HG03159 (cell line): ENCODE data around the gene HBP1.
"Not testable (repeated sequence)": the region's sequence is repeated elsewhere in the genome, so short reads cannot be mapped to it uniquely, and the experiment has no call there.

Source experiments
- ATAC-seq: cut with Tn5 transposase; IDR thresholded peaks from one replicate; pipeline ENCODE4 v1.9.1; 2021; ENCODE audit warnings: mild to moderate bottlenecking, moderate library complexity; ENCODE audit not compliant: unreplicated experiment

Gene HBP1, protein sequence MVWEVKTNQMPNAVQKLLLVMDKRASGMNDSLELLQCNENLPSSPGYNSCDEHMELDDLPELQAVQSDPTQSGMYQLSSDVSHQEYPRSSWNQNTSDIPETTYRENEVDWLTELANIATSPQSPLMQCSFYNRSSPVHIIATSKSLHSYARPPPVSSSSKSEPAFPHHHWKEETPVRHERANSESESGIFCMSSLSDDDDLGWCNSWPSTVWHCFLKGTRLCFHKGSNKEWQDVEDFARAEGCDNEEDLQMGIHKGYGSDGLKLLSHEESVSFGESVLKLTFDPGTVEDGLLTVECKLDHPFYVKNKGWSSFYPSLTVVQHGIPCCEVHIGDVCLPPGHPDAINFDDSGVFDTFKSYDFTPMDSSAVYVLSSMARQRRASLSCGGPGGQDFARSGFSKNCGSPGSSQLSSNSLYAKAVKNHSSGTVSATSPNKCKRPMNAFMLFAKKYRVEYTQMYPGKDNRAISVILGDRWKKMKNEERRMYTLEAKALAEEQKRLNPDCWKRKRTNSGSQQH

DNA sequence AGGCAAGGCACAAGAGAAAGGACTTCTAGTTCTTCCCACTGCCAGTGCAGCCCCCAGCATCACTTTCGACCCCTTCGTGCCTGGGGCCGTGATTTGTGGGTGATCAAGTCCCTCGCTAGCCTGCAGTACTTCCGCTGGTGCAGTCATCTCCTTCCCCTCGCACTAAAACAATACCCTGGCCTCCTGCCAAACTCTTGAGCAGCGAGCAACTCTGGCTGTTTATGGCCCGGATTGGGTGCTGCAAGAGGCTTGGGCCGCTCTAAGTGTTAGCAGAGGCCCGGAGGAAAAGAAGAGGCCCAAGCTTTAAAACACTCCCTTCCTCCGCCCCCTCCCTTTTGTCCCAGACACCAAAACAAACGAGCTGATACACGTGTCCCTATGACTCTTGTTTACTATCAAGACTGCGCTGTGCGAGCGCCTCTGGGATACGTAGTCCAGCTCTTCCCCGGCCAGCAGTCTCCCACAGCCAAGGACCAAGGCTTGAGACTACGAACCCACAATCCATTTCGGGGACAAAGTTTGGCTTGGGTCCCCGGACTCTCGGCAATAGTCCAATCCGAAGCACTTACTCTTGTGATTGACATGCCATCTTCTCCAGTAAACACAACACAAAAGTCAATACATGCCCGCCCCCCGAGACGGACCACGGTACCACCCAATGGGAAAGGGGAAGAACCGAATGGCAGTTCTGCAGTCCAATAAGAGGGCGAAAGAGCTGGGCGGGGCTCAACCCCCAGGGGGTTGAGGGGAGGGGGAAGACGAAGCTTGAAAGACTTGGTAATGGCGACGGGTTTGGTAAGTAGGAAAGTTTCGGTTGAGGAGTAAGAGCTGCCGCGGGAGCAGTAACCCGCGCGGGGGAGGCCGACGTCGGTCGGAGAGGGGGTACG, at the start of gene HBP1:
TSS of gene HBP1 (plus strand) at position 771 of the 887 bp plus-strand sequence. CDS start 10,891 bp downstream, outside the sequence.
- ATAC-seq = peak; percentile 87

DNA sequence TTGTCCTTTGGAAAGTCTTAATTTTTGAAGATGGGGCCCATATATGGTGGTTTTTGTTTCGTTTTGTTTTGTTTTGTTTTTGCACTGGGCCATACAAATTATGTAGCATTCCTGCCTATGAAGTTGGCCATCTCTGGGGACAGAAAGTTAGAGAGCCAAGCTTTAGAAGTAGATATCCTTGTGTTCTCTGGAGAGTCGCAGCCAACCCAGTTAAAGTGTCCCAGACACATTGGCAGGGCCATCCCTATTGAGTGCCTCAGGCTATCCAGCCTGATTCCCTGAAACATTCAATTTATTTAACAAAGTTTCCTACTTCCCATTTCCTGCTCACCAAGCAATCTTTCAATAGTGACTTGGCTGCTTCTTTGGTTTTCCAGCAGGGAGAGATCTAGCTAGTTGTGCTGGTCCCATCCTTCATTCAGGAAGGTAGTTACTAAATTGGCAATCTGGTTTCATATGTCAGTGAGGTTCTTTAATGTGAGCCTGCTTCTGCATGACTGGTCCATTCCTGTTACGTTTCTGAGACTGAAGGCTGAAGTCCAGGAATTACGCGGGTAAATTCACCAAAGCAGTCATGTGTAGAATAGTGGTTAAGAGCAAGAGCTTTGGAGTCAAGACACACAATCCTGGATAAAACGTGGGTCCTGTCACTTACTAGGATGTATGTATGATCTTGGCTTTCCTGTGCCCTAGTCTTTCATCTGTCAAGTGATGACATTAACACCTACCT, 49.3 kb upstream of the HBP1 start:
- ATAC-seq = no peak

DNA sequence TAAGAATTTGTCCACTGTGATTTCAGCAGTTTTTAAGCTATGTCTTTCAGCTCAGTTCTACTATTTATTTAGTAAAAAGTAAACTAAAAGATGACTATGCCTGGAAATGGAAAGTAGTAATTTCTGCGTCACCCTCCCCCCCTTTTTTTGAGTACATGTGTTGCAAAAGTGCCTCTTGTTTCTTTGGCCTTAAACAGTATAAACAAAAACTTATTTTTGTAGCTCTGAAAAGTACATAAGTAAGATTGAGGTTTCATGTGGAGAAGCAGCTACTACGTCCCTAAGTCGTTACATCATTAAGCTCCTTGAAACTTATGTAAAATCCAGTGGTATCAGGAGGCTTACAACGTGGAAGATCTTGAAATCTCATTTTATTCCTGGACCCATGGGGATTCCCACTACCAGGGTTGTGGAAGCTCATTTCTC, 46.3 kb upstream of the HBP1 start:
- ATAC-seq = no peak

DNA sequence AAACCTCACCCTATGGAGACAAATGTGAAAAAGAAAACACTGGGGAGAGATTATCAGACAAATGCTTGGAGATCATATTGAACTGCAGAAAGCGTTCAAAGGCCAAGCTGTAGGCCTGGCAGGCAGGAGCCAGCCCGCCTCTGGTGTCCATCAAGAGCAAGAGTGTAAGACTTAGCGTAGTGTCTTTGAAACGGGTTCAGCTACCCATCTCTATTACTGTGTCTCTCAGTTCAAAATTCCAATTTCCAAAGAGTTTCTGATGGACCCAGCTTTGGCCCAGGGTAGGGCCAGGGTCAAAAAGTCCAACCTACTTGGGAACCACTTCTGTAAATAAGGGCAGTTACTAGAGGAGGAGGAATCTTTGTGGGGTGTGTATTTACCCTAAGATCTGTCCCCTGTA, 45.4 kb upstream of the HBP1 start:
- ATAC-seq = no peak

DNA sequence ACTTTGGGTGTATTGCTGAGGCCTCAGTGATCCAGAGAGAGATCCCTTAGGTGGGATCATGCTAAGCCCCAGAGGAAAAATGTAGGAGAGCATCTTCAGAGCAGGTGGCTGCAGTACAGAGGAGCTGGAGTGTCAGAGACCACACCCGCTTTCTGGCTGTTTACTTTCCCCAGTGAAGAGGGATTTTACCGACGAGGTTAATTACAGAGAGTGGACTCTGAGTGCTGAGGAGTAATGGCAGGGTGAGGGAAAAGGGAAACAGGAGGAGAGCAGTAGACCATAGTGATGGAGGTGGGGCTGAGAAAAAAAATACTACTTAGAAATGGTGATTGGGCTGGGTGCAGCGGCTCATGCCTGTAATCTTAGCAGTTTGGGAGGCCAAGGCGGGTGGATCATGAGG, 43.3 kb upstream of the HBP1 start:
- no peak for ATAC-seq

DNA sequence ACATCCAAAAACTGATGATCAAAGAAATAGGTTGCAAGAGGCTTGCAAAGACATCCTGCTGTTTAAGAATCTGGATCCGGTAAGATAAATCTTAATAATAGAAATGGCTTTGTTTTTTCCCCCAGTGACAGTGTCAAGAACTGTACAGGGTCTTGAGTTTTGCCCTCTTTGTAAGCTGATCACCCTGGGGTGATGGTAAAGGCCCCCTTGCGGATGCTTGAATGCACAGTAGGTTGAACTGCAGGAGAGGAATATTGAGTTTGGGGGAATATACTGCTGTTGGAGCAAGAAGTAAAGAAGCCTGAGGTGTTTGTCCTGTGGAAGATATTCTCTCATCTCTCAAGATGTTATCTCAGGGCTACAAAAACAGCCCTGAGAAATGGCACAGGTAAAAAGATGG, 40.6 kb upstream of the HBP1 start:
- no peak for ATAC-seq

DNA sequence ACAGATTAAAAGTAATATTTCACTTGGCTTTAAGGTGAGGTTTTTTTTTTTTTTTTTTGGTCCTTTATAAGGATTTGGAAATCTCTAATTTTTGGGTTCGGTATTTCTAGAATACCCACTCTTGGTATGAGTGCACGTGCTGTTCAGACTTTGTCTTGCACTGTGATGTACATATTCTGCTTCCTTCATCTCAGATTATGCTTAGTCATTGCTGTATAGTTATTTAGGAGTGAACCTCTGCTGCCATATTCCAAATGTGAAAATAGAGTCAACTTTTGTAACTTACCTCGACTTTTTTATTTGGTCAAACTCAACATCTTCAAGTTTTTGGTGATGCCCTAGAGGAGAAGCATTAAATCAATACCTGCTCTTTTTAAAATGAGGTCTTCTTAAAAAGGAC, 40.1 kb upstream of the HBP1 start:
- ATAC-seq = no peak

DNA sequence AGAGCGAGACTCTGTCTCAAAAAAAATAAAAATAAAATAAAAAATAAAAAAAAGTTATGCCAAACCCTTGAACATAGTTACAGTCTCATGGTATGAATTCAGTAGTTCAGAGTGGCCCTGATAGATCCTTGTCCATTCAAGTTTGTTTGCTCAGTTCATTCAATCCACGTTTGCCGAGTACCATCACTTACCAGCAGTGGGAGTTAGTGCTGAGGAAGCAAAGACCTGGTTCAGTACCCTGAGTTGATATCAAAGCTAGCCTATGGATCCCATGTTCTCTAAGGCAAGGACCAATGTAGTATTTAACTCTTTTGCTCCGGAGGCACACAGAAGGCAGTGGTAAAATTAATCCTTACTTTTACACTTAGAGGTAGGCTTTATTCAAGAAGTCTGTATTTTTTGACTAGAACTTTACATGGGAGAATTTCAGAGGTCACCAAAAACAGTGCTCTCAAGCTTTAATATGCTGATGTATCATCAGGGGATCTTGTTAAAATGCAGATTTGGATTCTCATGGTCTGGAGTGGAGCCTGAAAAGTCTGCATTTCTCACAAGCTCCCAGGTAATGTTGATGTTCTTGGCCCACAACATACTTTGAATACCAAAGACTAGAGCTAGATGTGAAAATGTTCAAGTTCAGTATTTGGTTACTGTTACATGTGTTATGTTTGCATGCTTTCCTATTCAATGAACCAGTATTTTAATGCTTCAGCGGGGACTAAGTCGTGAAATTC, 38.1 kb upstream of the HBP1 start:
- ATAC-seq = no peak

DNA sequence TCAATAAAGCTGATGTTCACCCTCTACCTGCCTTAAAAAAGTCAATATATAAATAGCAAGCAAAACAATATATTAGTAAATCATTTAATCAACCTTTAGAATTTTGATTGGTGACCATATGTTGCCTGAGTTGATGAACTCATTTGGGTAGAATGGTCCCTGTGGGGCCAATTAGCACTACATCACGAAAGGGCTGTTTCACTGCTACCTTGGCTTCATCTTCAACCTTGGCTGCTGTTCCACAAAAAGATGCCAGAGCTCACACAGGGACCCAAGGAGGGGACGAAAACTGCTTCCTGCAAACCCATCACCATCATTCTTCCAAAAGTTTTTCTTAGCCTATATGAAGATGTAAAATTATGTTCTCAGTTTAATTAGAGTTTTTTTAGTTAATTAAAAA, 35.4 kb upstream of the HBP1 start:
- no peak for ATAC-seq

DNA sequence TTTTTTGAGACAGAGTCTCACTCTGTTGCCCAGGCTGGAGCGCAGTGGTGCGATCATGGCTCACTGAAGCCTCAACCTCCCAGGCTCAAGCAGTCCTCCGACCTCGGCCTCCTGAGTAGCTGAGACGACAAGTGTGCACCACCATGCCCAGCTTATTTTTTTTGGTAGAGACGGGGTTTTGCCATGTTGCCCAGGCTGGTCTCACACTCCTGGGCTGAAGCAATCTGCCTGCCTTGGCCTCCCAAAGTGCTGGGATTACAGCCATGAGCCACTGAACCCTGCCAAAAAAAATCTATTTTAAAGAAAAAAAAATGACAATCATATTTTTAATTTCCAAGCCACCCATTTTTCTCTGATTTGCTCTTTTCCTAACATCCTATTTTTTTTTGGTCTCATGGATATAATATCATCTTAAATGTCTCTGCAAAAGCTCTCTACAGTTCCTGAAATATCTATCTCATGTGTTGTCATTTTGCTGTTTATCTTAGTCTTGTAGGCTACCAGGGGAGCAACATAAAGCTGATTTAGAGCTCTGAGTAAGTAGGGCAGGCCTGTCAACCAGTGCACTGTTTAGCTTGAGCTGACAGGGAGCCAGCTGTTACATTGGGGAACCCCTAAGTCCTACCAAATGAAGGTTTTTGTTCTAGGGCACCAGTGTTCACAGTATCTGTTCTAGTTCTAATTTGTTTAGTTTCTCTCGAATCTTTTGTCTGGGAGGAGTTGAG, 29.9 kb upstream of the HBP1 start:
- ATAC-seq = no peak

DNA sequence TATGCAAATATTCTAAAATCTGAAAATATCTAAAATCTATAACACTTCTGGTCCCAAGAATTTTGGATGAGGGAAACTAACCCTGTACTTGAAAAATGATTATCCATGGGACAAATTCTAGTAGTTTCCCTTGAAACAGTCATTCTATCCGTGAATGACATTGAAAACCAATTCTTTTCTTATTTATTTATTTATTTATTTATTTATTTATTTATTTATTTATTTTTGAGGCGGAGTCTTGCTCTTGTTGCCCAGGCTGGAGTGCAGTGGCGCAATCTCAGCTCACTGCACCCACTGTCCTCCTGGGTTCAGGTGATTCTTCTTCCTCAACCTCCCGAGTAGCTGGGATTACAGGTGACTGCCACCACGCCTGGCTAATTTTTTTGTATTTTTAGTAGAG, 24.9 kb upstream of the HBP1 start:
- ATAC-seq = not testable (repeated sequence)

DNA sequence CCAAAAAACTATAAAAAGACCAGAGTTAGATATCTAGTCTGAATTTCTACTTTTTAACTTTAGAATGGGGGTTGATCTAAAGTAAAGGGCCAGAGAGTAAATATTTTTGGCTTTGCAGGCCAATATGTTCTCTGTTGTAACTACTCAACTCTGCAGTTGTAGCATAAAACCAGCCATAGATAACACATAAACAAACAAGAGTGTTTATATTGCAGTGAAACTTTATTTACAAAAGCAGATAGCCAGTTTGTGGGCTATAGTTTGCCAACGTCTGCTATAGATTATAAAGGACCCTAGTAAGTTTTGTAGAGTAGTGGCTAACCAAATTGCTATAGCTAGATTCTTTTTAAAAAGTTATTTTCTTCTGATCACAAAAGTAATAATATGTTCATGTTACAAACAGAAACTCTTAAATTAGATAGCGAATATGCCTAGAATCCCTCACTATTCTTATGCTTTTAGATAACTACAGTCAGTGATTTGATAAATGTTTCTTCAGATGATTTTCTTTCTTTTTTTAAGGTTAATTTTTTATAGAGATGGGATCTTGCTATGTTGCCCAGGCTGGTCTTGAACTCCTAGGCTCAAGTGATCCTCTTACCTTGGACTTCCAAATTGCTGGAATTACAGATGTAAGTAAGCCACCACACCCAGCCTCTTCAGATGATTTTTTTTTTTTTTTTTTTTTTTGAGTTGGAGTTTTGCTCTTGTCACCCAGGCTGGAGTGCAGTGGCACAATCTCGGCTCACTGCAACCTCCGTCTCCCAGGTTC, 23.6 kb upstream of the HBP1 start:
- no peak for ATAC-seq

DNA sequence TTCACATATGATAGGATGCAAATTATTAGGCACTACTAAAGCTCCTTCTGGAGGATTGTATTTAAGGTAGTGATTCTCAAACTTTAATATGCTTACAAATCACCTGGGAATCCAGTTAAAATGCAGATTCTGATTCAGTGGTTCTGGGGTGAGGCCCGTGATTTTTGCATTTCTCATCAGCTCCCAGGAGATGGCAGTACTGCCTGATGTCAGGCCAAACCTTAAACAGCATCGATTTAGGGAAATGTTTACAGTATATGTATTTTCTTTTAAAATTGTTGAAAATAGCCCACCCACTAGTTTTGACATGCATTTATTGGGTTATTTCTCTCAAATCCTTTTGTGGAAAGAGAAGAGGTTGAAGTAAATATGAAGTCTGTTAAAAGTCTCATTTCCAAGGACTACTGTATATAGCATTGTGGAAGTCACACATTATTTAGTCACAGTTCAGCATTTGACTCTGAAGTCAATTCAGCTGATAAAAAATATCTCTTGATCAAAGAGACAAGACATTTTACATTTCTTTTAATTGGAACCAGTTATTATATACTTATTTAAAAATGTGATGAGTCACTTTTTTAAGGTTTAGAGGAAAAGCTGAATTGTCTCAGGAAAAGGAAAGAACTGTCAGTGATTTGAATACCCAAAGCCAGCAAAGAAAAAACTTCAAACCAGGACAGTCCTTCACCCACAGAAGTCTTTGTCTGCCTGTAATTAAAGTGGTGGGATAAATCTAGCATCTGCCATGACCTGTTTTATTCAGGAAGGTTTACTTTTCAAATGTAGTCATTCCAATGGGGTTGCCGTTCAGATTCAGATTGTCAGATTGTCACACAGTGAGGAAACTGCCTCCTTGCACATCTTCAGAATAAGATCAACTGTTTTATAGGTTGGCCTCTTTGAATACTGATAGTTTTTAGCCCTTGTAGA, 21.1 kb upstream of the HBP1 start:
- ATAC-seq = no peak

DNA sequence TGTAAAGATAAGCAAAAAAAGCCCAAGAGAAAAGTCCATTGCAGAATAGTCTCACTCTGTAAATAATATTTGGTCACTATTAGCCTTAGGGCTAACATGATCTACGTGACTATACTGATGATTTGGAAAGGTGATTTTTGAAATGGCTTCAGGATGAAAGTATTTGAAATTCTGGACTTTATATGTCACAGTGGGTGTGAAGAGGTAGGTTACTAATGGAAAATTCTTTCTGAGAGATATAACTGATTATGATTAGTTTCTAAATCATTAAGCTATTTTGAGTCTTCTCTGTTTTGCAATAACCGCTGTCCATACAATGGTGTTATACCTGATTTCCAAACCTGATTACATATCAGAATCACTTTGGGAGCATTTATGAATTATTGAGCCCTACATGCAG, 20.1 kb upstream of the HBP1 start:
- no peak for ATAC-seq

DNA sequence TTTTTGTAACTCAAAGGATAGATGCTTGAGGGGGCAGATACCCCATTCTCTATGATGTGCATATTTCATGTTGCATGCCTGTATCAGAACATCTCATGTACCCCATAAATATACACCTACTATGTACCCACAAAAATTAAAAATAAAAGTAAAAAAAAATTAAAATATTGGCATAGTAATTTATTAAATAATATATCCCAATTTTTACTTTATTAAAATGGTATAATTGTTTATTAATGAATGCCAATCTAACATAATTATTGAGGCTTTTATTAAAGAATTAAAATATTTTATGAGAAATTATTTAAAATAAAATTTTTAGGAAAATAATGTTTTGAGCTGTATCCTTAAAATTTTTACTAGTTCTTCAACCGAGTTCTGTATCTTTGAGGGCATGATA, 18.9 kb upstream of the HBP1 start:
- no peak for ATAC-seq

DNA sequence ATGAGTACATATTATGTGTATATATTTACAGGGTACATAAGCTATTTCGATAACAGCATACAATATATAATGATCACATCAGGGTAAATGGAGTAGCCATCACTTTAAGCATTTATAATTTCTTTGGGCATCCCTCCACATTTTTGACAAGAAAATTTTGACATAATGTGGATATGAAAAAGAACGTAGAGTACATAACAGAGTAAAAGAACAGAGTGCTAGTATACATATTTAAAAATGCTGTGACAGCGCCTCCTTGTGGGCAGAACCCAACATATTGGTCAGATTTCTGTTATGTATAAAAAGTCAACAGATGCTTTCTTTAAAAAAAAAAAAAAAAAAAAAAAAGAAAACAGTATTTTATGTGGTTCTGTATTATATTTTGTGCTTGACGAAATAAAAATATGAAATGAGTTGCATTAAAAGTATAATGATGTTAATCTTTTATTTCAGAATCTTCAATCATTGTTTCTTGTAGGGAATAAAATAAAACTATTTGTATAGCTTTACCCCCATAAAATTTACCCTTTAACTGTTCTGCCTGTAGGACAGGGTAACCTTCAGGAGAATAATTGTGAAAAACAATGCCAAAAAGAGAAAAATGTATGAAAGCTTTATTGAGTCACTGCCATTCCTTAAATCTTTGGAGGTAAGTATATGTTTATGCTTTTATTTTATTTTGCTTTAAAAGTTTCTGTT, 18.3 kb upstream of the HBP1 start:
- ATAC-seq = peak; percentile 54

DNA sequence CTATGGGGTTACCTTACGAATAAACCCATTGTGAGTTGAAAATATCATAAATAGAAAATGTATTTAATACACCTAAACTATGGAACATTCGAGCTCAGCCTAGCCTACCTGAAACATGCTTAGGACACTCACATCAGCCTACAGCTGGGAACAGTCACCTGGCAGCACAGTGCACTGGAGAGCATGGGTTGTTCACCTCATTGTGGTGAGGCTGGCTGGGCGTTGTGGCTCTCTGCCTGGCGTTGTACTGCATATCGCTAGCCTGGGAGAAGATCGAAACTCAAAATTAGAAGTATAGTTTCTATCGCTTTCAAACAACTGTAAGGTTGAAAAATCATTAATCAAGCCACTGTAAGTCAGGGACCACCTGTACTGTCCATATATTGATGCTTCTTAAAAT, 17.3 kb upstream of the HBP1 start:
- ATAC-seq = no peak
